GM21447 (cell line): ENCODE data around the gene RGMB.
A peak's percentile ranks its signal among the peaks of the same experiment; 100 is the strongest.

Experiments used
- ATAC-seq: cut with Tn5 transposase; IDR thresholded peaks from one replicate; pipeline ENCODE4 v1.9.1; 2021; ENCODE audit not compliant: unreplicated experiment

RGMB gene

GRCh38 chr5:98784411-98784810 lies 10.9 kb downstream of the RGMB start:
- ATAC-seq = no peak

GRCh38 chr5:98785244-98785643 lies 11.8 kb downstream of the RGMB start:
- ATAC-seq = no peak

DNA sequence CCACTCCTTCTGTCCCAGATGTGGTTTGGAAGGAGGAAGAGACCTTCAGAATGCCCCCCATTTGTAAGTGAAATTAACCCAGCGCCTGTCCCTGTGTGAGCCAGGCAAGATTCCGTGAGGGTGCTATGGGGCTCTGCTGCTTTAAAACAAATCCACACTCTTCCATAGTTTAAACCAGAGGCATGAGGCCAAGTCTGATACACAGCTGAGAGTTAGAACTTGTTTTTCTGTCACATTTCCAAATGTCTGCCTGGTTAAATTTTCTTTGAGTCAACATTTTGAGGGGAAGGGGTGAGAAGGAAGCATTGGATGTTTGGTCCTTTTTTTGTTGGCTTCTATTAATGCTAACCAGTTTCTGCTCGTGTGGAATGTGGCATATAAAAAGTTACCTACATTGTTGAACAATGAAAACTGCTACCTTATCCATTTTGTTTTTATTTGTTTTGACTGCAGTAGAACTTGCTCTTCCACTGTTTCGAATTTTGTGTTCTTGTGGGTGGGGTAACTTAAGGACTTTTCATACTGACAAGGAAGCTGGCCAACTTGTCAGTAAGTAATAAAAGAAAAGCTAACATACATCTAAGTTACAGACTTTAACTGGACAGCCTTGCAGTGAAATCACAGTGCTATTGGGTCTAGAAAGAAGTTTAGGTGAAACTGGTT lies 12.9 kb downstream of the RGMB start:
- ATAC-seq = no peak

- no peak for ATAC-seq
These were observed 13.8 kb downstream of the RGMB start for GRCh38 chr5:98787131-98787719.

GRCh38 chr5:98789029-98789428 lies 15.6 kb downstream of the RGMB start:
- ATAC-seq = no peak

- ATAC-seq = no peak
These were observed 17.6 kb downstream of the RGMB start for GRCh38 chr5:98791001-98791519.

GRCh38 chr5:98791898-98792580 lies 18.6 kb downstream of the RGMB start:
- ATAC-seq = no peak

- no peak for ATAC-seq
These were observed 19.8 kb downstream of the RGMB start for GRCh38 chr5:98793223-98793622.

GRCh38 chr5:98794001-98794400 lies 20.5 kb downstream of the RGMB start:
- no peak for ATAC-seq

- ATAC-seq = no peak
These were observed 21.1 kb downstream of the RGMB start for GRCh38 chr5:98794414-98795080.

DNA sequence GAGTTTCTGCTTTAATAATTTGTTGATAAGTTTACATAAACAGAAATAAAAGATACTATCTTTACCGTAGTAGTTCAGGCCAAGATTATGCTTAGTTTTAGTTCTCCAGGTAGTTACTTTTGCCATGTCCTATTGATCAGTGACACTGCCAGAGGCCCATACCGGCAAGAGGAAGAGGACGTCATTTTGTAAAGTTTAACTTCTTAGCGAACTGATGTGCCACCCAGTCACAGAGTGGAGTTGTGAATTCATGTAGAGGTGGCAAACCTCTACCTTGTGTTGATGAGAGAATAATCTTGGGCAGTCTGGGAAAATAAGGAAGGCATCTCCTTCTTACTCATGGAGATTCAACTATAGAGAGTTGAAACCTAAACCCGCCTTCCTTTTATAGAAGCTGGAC lies 21.8 kb downstream of the RGMB start:
- no peak for ATAC-seq

- peak; percentile 80 for ATAC-seq
These were observed 22.9 kb downstream of the RGMB start for GRCh38 chr5:98796197-98796972.

- ATAC-seq = no peak
These were observed 24.9 kb downstream of the RGMB start for GRCh38 chr5:98798371-98798770.

GRCh38 chr5:98798847-98799246 lies 25.4 kb downstream of the RGMB start:
- no peak for ATAC-seq

GRCh38 chr5:98804066-98804465 lies 30.6 kb downstream of the RGMB start:
- ATAC-seq = no peak

- ATAC-seq = no peak
These were observed 31.6 kb downstream of the RGMB start for GRCh38 chr5:98805070-98805469.

- no peak for ATAC-seq
These were observed 34.3 kb downstream of the RGMB start for GRCh38 chr5:98807806-98808205.

GRCh38 chr5:98810206-98810605 lies 36.7 kb downstream of the RGMB start:
- ATAC-seq = no peak

GRCh38 chr5:98813755-98814154 lies 40.3 kb downstream of the RGMB start:
- ATAC-seq = no peak

DNA sequence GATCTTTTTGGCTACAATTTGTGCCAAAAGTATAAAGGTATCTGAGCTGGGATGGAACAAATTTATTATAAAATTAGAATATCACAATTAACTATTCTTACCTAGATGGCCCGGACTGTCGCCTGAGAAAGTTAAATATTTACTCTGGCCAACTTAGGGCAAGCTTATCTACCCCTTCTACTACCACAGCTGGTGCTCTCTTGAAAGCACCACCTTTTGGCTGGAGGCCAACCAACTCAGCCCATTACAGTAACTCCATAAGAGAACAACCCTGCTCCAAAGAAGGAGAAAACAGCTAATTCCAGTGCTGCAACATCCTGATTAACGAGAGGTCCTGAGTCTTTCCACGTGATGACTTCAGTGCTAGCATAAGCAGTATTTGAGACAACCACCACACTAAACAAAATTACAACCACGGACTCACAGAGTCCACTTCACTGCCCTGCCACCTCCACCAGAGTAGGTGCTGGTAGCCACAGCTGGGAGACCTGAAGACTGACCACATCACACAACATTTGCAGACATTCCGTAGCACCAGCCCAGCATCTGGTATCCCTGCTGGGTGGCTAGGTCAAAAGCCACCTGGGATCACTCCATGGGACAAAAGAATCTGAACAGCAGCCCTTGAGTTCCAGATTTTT lies 43.2 kb downstream of the RGMB start:
- ATAC-seq = no peak
